GM23338 (cell line): ENCODE results near the gene MMP19. TPM values are rescaled to one million over a fixed set of nuclear protein-coding genes. Genes with fewer than 3 reads are reported as not detected.

Experiments used
- ATAC-seq: fragments of 200-7000 bp; cut with Tn5 transposase; 3 replicates; pipeline ENCODE4 v1.9.1; 2020
- DNase-seq: peaks from one replicate; pipeline ENCODE4 v3.0.0-alpha.2; 2015; ENCODE audit warnings: low spot score
- H2AFZ ChIP-seq: fragments of 200-600 bp; sonication (generic); 2 replicates; pipeline ENCODE4 v1.8.0; 2016; ENCODE audit warnings: antibody characterized with exemption, mild to moderate bottlenecking, moderate library complexity
- H3F3A ChIP-seq: fragments of 200-600 bp; sonication (generic); replicated peaks from 2 replicates; pipeline ENCODE4 v1.8.0; 2017; ENCODE audit warnings: antibody characterized with exemption, mixed run types, low read depth
- H3K27ac ChIP-seq: fragments of 200-600 bp; sonication (generic); 2 replicates; pipeline ENCODE4 v1.6.1; 2016; ENCODE audit warnings: low read depth
- H3K27me3 ChIP-seq: fragments of 200-600 bp; sonication (generic); 2 replicates; pipeline ENCODE4 v1.8.0; 2016; ENCODE audit warnings: mild to moderate bottlenecking, mixed run types, moderate library complexity; ENCODE audit not compliant: insufficient read depth
- H3K36me3 ChIP-seq: fragments of 200-600 bp; sonication (generic); 2 replicates; pipeline ENCODE4 v1.8.0; 2016; ENCODE audit warnings: mild to moderate bottlenecking; ENCODE audit not compliant: insufficient read depth
- H3K4me1 ChIP-seq: fragments of 200-600 bp; sonication (generic); 2 replicates; pipeline ENCODE4 v1.8.0; 2016; ENCODE audit warnings: mild to moderate bottlenecking, moderate library complexity; ENCODE audit not compliant: insufficient read depth
- H3K4me2 ChIP-seq: fragments of 200-600 bp; sonication (generic); 2 replicates; pipeline ENCODE4 v1.7.1; 2017; ENCODE audit warnings: mixed run types
- H3K4me3 ChIP-seq: fragments of 200-600 bp; sonication (generic); 2 replicates; pipeline ENCODE4 v1.6.1; 2016; ENCODE audit warnings: mixed run types
- H3K79me2 ChIP-seq: fragments of 200-600 bp; sonication (generic); replicated peaks from 2 replicates; pipeline ENCODE4 v1.8.0; 2017; ENCODE audit warnings: mild to moderate bottlenecking; ENCODE audit not compliant: insufficient read depth
- H3K9me2 ChIP-seq: fragments of 200-600 bp; sonication (generic); 2 replicates; pipeline ENCODE4 v1.8.0; 2017; ENCODE audit not compliant: insufficient read depth
- H4K20me1 ChIP-seq: fragments of 200-600 bp; sonication (generic); replicated peaks from 2 replicates; pipeline ENCODE4 v1.8.0; 2017; ENCODE audit warnings: mild to moderate bottlenecking; ENCODE audit not compliant: insufficient read depth
- H3K27ac Mint-ChIP-seq: 2 replicates; pipeline ENCODE4 v1.8.0; 2020; ENCODE audit warnings: inconsistent platforms, mild to moderate bottlenecking, moderate library complexity, mixed read lengths
- H3K27me3 Mint-ChIP-seq: 3 replicates; pipeline ENCODE4 v1.8.0; 2022; ENCODE audit warnings: low read depth, mild to moderate bottlenecking, moderate library complexity, mixed read lengths, inconsistent platforms; ENCODE audit not compliant: insufficient read depth, poor library complexity
- H3K36me3 Mint-ChIP-seq: 3 replicates; pipeline ENCODE4 v1.8.0; 2021; ENCODE audit warnings: low read depth, mild to moderate bottlenecking, inconsistent platforms, moderate library complexity, mixed read lengths
- H3K4me1 Mint-ChIP-seq: 3 replicates; pipeline ENCODE4 v1.8.0; 2020; ENCODE audit warnings: mild to moderate bottlenecking, inconsistent platforms, mixed read lengths
- H3K4me3 Mint-ChIP-seq: 3 replicates; pipeline ENCODE4 v1.8.0; 2021; ENCODE audit warnings: moderate library complexity, mild to moderate bottlenecking, inconsistent platforms, mixed read lengths
- H3K9me3 Mint-ChIP-seq: 3 replicates; pipeline ENCODE4 v1.8.0; 2020; ENCODE audit warnings: moderate library complexity, mild to moderate bottlenecking, inconsistent platforms, mixed read lengths
- CREB1 ChIP-seq: fragments of 250-450 bp; sonication (Bioruptor Pico); IDR thresholded peaks from 2 replicates; pipeline ENCODE4 v1.5.0; 2020; ENCODE audit warnings: low read depth, mild to moderate bottlenecking, moderate library complexity
- CTCF ChIP-seq, 2 experiments: fragments of 200-600 bp in 1 of 2; sonication (generic) in 1 of 2; conservative IDR thresholded peaks; 2 replicates each; pipeline versions ENCODE4 v1.5.1 to v1.6.1; 2016 to 2017; ENCODE audit warnings: antibody characterized with exemption in 2 of 2, low read depth in 2 of 2, mild to moderate bottlenecking in 2 of 2, moderate library complexity in 1 of 2
- ETS1 ChIP-seq: IDR thresholded peaks from 2 replicates; pipeline ENCODE4 v1.6.1; 2016; ENCODE audit warnings: antibody characterized with exemption
- EZH2 ChIP-seq: fragments of 200-600 bp; sonication (generic); IDR thresholded peaks from one replicate; pipeline ENCODE4 v1.8.0; 2017; ENCODE audit warnings: antibody characterized with exemption, mild to moderate bottlenecking, low read depth; ENCODE audit not compliant: unreplicated experiment
- EZH2phosphoT487 ChIP-seq: fragments of 200-600 bp; sonication (generic); IDR thresholded peaks from one replicate; pipeline ENCODE4 v1.8.1; 2018; ENCODE audit warnings: antibody characterized with exemption; ENCODE audit not compliant: unreplicated experiment
- JUNB ChIP-seq: IDR thresholded peaks from one replicate; pipeline ENCODE4 v1.6.1; 2016; ENCODE audit warnings: antibody characterized with exemption; ENCODE audit not compliant: unreplicated experiment
- NANOG ChIP-seq: IDR thresholded peaks from 2 replicates; pipeline ENCODE4 v1.6.1; 2016; ENCODE audit warnings: antibody characterized with exemption, borderline replicate concordance
- POLR2AphosphoS5 ChIP-seq: IDR thresholded peaks from 2 replicates; pipeline ENCODE4 v1.6.1; 2016; ENCODE audit warnings: antibody characterized with exemption, low read depth
- REST ChIP-seq: IDR thresholded peaks from one replicate; pipeline ENCODE4 v1.6.1; 2018; ENCODE audit warnings: antibody characterized with exemption; ENCODE audit not compliant: unreplicated experiment
- STAT1 ChIP-seq: IDR thresholded peaks from one replicate; pipeline ENCODE4 v1.6.1; 2016; ENCODE audit warnings: antibody characterized with exemption; ENCODE audit not compliant: unreplicated experiment
- ZNF114 ChIP-seq: fragments of 250-450 bp; sonication (Bioruptor Pico); IDR thresholded peaks from 2 replicates; pipeline ENCODE4 v1.5.0; 2020; ENCODE audit warnings: mild to moderate bottlenecking, moderate library complexity
- ZNF331 ChIP-seq: fragments of 250-450 bp; sonication (Bioruptor Pico); IDR thresholded peaks from 2 replicates; pipeline ENCODE4 v1.5.0; 2020; ENCODE audit warnings: low read depth, mild to moderate bottlenecking, moderate library complexity
- ZNF462 ChIP-seq: fragments of 250-450 bp; sonication (Bioruptor Pico); IDR thresholded peaks from 2 replicates; pipeline ENCODE4 v1.5.0; 2020; ENCODE audit warnings: mild to moderate bottlenecking, moderate library complexity
- polyA plus RNA-seq: library from polyadenylated mRNA; unstranded; fragments of >200 nt; fragmentation: Nextera tagmentation; extraction: Ambion mirVana; gene quantifications from 2 replicates; pipeline ENCODE4 v1.2.1, GENCODE V29; 2016
- total RNA-seq: library from RNA; depleted of rRNA; stranded (reverse); fragments of >200 nt; shearing (Covaris generic); gene quantifications from 2 replicates; pipeline ENCODE4 v1.2.3, GENCODE V29; 2014

MMP19 gene
- total and polyA plus RNA-seq, 2 experiments from 2014 or later = 1.4 to 1.5 TPM

GRCh38 chr12:55824726-55825125, 18.0 kb downstream of the MMP19 start:
- Mint-ChIP-seq H3K36me3 (peaks cover 51% of the 10 kb centered on the region), H3K27me3 (peaks cover 6% of the 10 kb centered on the region), H3K4me3 (no peak overlapping the region), H3K4me1 (peaks cover 26% of the 10 kb centered on the region), H3K9me3 (no peaks in the 10 kb centered on the region), H3K27ac (no peak overlapping the region)
- Histone ChIP-seq H3F3A (peaks cover 40% of the 10 kb centered on the region), H4K20me1 (peaks cover 16% of the 10 kb centered on the region; the same call in 1 of the 2 replicates), H2AFZ (no peak overlapping the region), H3K36me3 (peaks cover 26% of the 10 kb centered on the region), H3K4me2 (no peak overlapping the region), H3K79me2 (peaks cover 52% of the 10 kb centered on the region), H3K4me3 (no peak overlapping the region), H3K27me3 (no peaks in the 10 kb centered on the region), H3K4me1 (peaks cover 17% of the 10 kb centered on the region), H3K27ac (peak overlapping the region; percentile 26; the same call in 1 of the 2 replicates), H3K9me2 (no peaks in the 10 kb centered on the region)
- no peak for ATAC-seq
- no peak for DNase-seq
- TF ChIP-seq ZNF462 (CRISPR knock-in tag) = no peak
- no peak for TF ChIP-seq CTCF (conservative IDR thresholded peaks at IDR 0.05; ENCODE audit: low read depth in 2 of 2)
- TF ChIP-seq CREB1 = no peak
- TF ChIP-seq ETS1 = no peak
- TF ChIP-seq NANOG = no peak
- no peak for TF ChIP-seq STAT1
- TF ChIP-seq JUNB = no peak
- no peak for TF ChIP-seq POLR2AphosphoS5
- TF ChIP-seq ZNF331 (CRISPR knock-in tag) = no peak
- TF ChIP-seq ZNF114 (CRISPR knock-in tag) = no peak
- no peak for TF ChIP-seq EZH2phosphoT487
- no peak for TF ChIP-seq REST
- TF ChIP-seq EZH2 = no peak
